ENCODE results near the gene TNIK.

- TF ChIP-seq, protein P1, sequence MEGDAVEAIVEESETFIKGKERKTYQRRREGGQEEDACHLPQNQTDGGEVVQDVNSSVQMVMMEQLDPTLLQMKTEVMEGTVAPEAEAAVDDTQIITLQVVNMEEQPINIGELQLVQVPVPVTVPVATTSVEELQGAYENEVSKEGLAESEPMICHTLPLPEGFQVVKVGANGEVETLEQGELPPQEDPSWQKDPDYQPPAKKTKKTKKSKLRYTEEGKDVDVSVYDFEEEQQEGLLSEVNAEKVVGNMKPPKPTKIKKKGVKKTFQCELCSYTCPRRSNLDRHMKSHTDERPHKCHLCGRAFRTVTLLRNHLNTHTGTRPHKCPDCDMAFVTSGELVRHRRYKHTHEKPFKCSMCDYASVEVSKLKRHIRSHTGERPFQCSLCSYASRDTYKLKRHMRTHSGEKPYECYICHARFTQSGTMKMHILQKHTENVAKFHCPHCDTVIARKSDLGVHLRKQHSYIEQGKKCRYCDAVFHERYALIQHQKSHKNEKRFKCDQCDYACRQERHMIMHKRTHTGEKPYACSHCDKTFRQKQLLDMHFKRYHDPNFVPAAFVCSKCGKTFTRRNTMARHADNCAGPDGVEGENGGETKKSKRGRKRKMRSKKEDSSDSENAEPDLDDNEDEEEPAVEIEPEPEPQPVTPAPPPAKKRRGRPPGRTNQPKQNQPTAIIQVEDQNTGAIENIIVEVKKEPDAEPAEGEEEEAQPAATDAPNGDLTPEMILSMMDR (IDR thresholded peaks at IDR 0.05; ENCODE audit: low read depth, low read length, missing input control) = no peak
- TF ChIP-seq TAF1 (conservative IDR thresholded peaks at IDR 0.05) (no peak), SP1 (IDR thresholded peaks at IDR 0.05) (no peak), MAX (IDR thresholded peaks at IDR 0.05) (no peak), YY1 (IDR thresholded peaks at IDR 0.05) (no peak), HNF4A (conservative IDR thresholded peaks at IDR 0.05) (no peak), NR2F2 (IDR thresholded peaks at IDR 0.05) (no peak), GABPA (IDR thresholded peaks at IDR 0.05 in 1 of 2, conservative IDR thresholded peaks at IDR 0.05 in 1 of 2) (no peak)
- TF ChIP-seq, protein P2, sequence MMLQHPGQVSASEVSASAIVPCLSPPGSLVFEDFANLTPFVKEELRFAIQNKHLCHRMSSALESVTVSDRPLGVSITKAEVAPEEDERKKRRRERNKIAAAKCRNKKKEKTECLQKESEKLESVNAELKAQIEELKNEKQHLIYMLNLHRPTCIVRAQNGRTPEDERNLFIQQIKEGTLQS (IDR thresholded peaks at IDR 0.05) = no peak
These were observed 46.6 kb upstream of the TNIK start for GRCh38 chr3:171506743-171507319.
